ENCODE data around the gene DUS3L. TPM values are rescaled to one million over a fixed set of nuclear protein-coding genes. Genes with fewer than 3 reads are reported as not detected.

The DUS3L gene
- total RNA-seq, 2 experiments from 2014 or later = 69.6 to 74.5 TPM

DNA sequence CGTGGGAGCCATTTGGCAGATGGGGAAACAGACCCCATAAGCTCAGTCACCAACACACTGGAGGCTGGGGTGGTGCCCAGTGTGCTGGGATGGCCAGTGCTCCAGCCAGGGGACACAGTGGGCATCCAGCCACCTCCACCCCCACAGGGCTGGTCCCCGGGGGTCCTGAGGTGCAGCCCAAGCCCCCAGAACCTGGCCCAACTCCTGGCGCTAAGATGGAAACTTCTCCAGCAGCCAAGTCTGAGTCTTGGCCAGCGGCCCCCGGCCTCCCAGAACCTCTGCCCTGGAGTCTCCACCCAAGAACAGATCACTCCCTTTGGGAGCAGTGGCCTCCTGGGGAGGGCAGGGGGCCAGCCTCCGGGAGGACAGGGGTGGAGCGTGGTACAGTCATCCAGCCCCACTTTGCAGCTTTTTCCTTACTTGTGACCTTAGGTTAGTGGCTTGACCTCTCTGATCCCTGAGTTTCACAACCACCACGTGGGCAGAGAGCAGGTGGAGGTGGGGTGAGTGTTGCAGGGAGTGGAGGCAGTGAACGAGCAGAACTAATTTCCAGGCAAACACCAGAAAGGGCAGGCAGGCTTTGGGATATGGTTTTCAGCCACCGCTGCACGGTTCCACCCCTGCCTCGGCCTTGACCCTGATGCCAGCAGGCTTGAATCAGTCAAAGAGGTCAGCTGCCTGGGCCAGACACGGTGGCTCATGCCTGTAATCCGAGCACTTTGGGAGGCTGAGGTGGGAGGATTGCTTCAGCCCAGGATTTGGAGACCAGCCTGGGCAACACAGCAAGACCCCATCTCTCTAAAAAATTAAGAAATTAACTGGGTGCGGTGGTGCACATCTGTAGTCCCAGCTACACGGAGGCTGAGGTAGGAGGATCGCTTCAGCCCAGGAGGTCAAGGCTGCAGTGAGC is 9.7 kb upstream of the DUS3L start:
- POLR2A ChIA-PET = interaction anchor here (1.0 to 5.3 kb wide), 3 partner anchors 10 to 28 kb away, joined by 3 to 31 read pairs (median 6); partner anchors contain the start of gene DUS3L
- no peak overlapping the region for H3K4me3 Mint-ChIP-seq
- DNase-seq (no peak), ATAC-seq (no peak)
- CTCF ChIA-PET = interaction anchor here (1.1 to 1.8 kb wide), 2 partner anchors 7 to 222 kb away, joined by 4 to 5 read pairs; no protein-coding TSS in a partner anchor
- intact Hi-C loops (cut with micrococcal nuclease) = loop anchor here (10.0 kb wide), 1 partner anchor 104 kb away; the partner anchor contains the start of genes NDUFA11 and VMAC
- H3K9me3 Mint-ChIP-seq = no peaks in the 10 kb centered on the region
- no peak overlapping the region for H3K27ac Mint-ChIP-seq
- no peaks in the 10 kb centered on the region for H3K36me3 Mint-ChIP-seq (ENCODE audit: low read depth)
- TF ChIP-seq, protein P1, sequence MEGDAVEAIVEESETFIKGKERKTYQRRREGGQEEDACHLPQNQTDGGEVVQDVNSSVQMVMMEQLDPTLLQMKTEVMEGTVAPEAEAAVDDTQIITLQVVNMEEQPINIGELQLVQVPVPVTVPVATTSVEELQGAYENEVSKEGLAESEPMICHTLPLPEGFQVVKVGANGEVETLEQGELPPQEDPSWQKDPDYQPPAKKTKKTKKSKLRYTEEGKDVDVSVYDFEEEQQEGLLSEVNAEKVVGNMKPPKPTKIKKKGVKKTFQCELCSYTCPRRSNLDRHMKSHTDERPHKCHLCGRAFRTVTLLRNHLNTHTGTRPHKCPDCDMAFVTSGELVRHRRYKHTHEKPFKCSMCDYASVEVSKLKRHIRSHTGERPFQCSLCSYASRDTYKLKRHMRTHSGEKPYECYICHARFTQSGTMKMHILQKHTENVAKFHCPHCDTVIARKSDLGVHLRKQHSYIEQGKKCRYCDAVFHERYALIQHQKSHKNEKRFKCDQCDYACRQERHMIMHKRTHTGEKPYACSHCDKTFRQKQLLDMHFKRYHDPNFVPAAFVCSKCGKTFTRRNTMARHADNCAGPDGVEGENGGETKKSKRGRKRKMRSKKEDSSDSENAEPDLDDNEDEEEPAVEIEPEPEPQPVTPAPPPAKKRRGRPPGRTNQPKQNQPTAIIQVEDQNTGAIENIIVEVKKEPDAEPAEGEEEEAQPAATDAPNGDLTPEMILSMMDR (IDR thresholded peaks at IDR 0.05) = no peak
- peaks cover 22% of the 10 kb centered on the region for H3K4me1 Mint-ChIP-seq (ENCODE audit: low read depth)
- H3K27me3 Mint-ChIP-seq = peaks cover 27% of the 10 kb centered on the region

DNA sequence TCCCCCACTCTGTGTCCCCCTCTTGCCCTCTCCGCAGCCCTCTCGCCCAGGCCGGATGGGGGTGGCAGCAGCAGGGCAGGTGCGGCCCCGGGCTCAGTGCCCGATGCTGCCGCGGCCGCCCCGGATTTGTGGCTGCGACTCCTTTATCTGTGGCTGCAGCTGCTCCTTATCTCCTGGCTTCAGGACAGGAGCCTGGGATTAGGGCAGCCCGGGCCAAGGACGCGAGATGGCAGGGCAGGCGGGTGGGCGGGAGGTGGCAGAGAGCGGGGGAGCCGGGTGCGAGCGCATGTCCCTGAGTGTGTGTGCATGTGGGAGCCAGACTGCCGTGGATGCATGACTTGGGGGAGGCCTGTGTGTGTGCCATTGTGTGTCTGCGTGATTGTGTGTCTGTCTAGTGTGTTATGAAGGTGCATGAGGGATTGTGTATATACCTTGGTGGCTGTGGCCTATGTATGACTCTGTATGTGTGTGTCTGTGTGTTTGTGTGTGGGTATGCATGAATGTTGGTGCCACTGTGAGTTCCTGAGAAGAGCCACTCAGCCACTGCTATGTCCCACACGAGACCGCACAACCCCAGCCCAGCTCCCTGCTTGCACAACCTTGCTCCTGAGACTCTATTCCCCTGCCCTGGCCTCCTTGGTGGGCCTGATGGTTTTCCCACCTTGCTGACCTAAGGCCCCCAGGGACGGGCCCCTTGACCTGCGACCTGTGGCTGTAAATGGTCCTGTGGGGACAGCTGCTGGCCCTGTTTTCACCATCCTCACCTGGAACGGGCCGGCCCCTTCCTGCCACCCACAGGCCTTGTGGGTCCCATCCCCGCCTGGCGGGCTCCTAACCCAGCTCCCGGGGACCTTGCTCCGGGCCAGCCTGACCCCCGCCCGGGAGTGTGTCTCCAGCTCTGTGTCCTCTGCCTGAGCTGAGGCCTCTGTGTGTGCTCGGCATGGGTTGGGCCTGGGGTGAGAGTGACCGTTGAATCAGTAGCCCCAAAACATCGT is 8.6 kb upstream of the DUS3L start:
- Mint-ChIP-seq H3K4me3 (no peak overlapping the region), H3K27ac (no peak overlapping the region), H3K4me1 (ENCODE audit: low read depth) (peaks cover 21% of the 10 kb centered on the region), H3K27me3 (peaks cover 25% of the 10 kb centered on the region), H3K36me3 (ENCODE audit: low read depth) (no peaks in the 10 kb centered on the region), H3K9me3 (no peaks in the 10 kb centered on the region)
- no peak for DNase-seq
- ChIA-PET CTCF (interaction anchor here (1.1 kb wide), 1 partner anchor 223 kb away, joined by 5 read pairs; no protein-coding TSS in a partner anchor), POLR2A (interaction anchor here (1.0 to 5.3 kb wide), 2 partner anchors 9 to 15 kb away, joined by 3 to 31 read pairs; partner anchors contain the start of gene DUS3L)
- TF ChIP-seq, protein P1 (IDR thresholded peaks at IDR 0.05) = no peak
- no peak for ATAC-seq
- intact Hi-C loops (cut with micrococcal nuclease) = loop anchor here (10.0 kb wide), 2 partner anchors 105 kb away; partner anchors contain the start of genes NDUFA11, RPL36 and VMAC

DNA sequence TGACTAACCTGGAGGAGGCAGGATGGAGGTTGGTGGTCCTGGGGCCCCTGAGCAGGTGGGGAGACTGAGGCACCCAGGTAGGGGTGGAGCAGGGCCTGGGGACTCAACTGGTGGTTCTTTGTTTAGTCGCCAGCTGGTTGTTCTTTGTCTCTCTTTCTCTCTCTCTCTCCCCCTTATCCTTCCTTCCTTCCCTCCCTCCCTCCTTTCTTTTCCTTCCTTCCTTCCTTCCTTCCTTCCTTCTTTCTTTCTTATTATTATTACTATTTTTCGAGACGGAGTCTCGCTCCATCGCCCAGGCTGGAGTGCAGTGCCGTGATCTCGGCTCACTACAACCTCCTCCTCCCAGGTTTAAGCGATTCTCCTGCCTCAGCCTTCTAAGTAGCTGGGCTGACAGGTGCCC is 7.3 kb upstream of the DUS3L start:
- H3K4me3 Mint-ChIP-seq = no peak overlapping the region
- H3K4me1 Mint-ChIP-seq (ENCODE audit: low read depth) = peaks cover 10% of the 10 kb centered on the region
- no peaks in the 10 kb centered on the region for H3K36me3 Mint-ChIP-seq (ENCODE audit: low read depth)
- ChIA-PET CTCF (no interaction called here), POLR2A (no interaction called here)
- TF ChIP-seq, protein P1 (IDR thresholded peaks at IDR 0.05) = no peak
- no peaks in the 10 kb centered on the region for H3K9me3 Mint-ChIP-seq
- peaks cover 23% of the 10 kb centered on the region for H3K27me3 Mint-ChIP-seq
- ATAC-seq (no peak), DNase-seq (no peak)
- intact Hi-C loops (cut with micrococcal nuclease) = loop anchor here (10.0 kb wide), 1 partner anchor 103 kb away; the partner anchor contains the start of gene RPL36
- no peak overlapping the region for H3K27ac Mint-ChIP-seq

DNA sequence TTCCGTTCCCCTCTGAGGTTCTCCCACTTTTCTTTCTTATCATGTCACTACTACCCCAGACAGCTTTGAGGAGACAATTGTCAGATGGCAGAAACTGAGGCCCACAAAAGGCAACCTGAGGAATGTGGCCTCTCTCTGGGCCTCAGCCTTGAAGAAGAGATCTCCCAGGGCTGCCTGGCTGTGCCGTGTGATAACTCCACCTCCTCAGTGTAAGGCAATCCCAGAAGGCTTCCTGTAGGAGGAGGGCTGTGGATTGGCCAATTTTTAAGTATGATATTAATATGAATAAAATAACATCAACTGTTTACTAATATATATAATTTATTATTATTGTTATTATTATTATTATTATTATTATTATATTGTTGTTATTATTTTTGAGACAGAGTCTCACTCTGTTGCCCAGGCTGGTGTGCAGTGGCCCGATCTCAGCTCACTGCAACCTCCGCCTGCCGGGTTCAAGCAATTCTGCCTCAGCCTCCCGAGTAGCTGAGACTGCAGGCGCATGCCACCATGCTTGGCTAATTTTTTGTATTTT is 4.5 kb upstream of the DUS3L start:
- H3K9me3 Mint-ChIP-seq = no peaks in the 10 kb centered on the region
- TF ChIP-seq, protein P1 (IDR thresholded peaks at IDR 0.05) = no peak
- no peak for DNase-seq
- ATAC-seq = no peak
- CTCF ChIA-PET = interaction anchor here (1.4 to 3.8 kb wide), 2 partner anchors 8 to 90 kb away, joined by 3 to 25 read pairs; partner anchors contain the start of gene NRTN
- H3K4me1 Mint-ChIP-seq (ENCODE audit: low read depth) = peaks cover 5% of the 10 kb centered on the region
- intact Hi-C loops (cut with micrococcal nuclease) = loop anchor here (10.0 kb wide), 1 partner anchor 101 kb away; the partner anchor contains the start of gene RPL36
- no peak overlapping the region for H3K4me3 Mint-ChIP-seq
- no peak overlapping the region for H3K27ac Mint-ChIP-seq
- H3K27me3 Mint-ChIP-seq = peaks cover 9% of the 10 kb centered on the region
- peaks cover 7% of the 10 kb centered on the region for H3K36me3 Mint-ChIP-seq (ENCODE audit: low read depth)
- POLR2A ChIA-PET = no interaction called here

Measured in activated CD8-positive, alpha-beta T cell treated with anti-CD3 and anti-CD28 coated beads for 36 hours (primary cell).